Endodermal cell (in vitro differentiated cells): ENCODE measurements around the gene AP1S1. TPM values are rescaled to one million over a fixed set of nuclear protein-coding genes. Genes with fewer than 3 reads are reported as not detected.

Experiments
- DNase-seq: peaks from one replicate; pipeline ENCODE4 v3.0.0-alpha.2; 2017
- H3K27ac ChIP-seq: 2 replicates; pipeline ENCODE4 v1.5.1; 2013; ENCODE audit warnings: mild to moderate bottlenecking, low read depth, low read length, moderate library complexity
- H3K27me3 ChIP-seq: 2 replicates; pipeline ENCODE4 v1.6.1; 2013; ENCODE audit warnings: mild to moderate bottlenecking, low read length, moderate library complexity; ENCODE audit not compliant: insufficient read depth, control insufficient read depth, poor library complexity, severe bottlenecking
- H3K36me3 ChIP-seq: 2 replicates; pipeline ENCODE4 v1.7.0; 2013; ENCODE audit warnings: mild to moderate bottlenecking, low read length, moderate library complexity; ENCODE audit not compliant: control insufficient read depth, insufficient read depth
- H3K4me1 ChIP-seq: one replicate; pipeline ENCODE4 v1.7.0; 2013; ENCODE audit warnings: low read length; ENCODE audit not compliant: control insufficient read depth, insufficient read depth
- H3K4me3 ChIP-seq: 2 replicates; pipeline ENCODE4 v1.5.1; 2013; ENCODE audit warnings: mild to moderate bottlenecking, low read length, moderate library complexity
- H3K9ac ChIP-seq: 2 replicates; pipeline ENCODE4 v1.6.1; 2013; ENCODE audit warnings: mild to moderate bottlenecking, low read length, moderate library complexity; ENCODE audit not compliant: poor library complexity, severe bottlenecking; ENCODE audit errors: extremely low read depth
- H3K9me3 ChIP-seq: 2 replicates; pipeline ENCODE4 v1.6.1; 2013; ENCODE audit warnings: mild to moderate bottlenecking, low read length, moderate library complexity; ENCODE audit not compliant: control insufficient read depth
- H3K27ac Mint-ChIP-seq: 2 replicates; pipeline ENCODE4 v1.8.0; 2020; ENCODE audit warnings: mixed read lengths
- H3K27me3 Mint-ChIP-seq: 2 replicates; pipeline ENCODE4 v1.8.0; 2021; ENCODE audit warnings: mild to moderate bottlenecking, mixed read lengths; ENCODE audit not compliant: insufficient read depth
- H3K36me3 Mint-ChIP-seq: 2 replicates; pipeline ENCODE4 v1.8.0; 2020; ENCODE audit warnings: low read depth, mixed read lengths
- H3K4me1 Mint-ChIP-seq: 2 replicates; pipeline ENCODE4 v1.8.0; 2020; ENCODE audit warnings: mixed read lengths
- H3K4me3 Mint-ChIP-seq: 2 replicates; pipeline ENCODE4 v1.8.0; 2020; ENCODE audit warnings: mild to moderate bottlenecking, moderate library complexity, mixed read lengths
- H3K9me3 Mint-ChIP-seq: 2 replicates; pipeline ENCODE4 v1.8.0; 2020; ENCODE audit warnings: mild to moderate bottlenecking, mixed read lengths
- WGBS, 2 experiments: methylation state at CpG; one replicate each; pipeline versions ENCODE4 v1.1.5 to v1.1.7; 2013; ENCODE audit warnings: missing lambda C conversion rate in 2 of 2, mixed read lengths in 1 of 2; ENCODE audit not compliant: insufficient coverage in 1 of 2, insufficient read length in 1 of 2; 5-methylcytosine and 5-hydroxymethylcytosine counted together
- total RNA-seq, 2 donors: library from RNA; stranded (reverse); fragmentation: NEBNext Ultra II Directional in 1 of 2; extraction: Animal tissue kit (Norgen Biotek cat#: 25700) in 1 of 2; gene quantifications; 2 replicates in 1 of 2; 3 replicates in 1 of 2; pipeline ENCODE4 v1.2.1, GENCODE V29; 2021
- TF ChIP-seq, protein P1 (sequence below): fragments of 200-600 bp; sonication (generic); conservative IDR thresholded peaks from 2 replicates; pipeline ENCODE4 v1.5.0; 2021; ENCODE audit warnings: antibody characterized with exemption, mild to moderate bottlenecking

Gene AP1S1
- total RNA-seq, 2 donors from 2014 or later: 43.8 to 50.2 TPM

DNA sequence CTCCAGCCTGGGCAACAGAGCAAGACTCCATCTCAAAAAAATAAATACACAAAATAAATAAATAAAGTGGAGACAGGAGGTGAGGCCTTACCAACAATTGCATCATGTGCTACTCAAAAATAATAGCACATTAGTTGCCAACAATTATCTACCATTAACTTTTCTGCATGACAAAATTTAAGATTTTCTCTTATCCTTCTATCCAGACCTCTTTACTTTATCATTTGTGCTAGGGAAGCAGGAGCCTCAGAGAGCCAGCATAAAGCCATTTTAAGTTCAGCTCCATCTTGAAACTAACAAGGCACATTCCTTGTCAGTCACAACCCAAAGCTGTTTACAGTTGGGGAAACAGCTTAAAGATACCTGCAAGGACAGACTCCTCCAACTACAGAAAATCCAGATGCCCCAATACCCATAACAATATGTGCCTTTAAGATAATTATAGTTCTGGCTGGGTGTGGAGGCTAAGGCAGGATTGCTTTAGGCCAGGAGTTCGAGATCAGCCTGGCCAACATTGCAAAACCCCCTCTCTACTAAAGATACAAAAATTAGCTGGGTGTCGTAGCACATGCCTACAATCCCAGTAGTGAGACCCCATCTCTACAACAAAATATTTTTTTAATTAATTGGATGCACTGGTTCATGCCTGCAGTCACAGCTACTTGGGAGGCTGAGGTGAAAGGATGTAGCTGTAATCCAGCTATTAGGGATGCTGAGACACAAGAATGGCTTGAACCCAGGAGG is 2.2 kb upstream of the AP1S1 start:
- DNase-seq: no peak
- H3K27me3 ChIP-seq: no peaks in the 10 kb centered on the region
- H3K4me1 Mint-ChIP-seq: peaks cover 7% of the 10 kb centered on the region

DNA sequence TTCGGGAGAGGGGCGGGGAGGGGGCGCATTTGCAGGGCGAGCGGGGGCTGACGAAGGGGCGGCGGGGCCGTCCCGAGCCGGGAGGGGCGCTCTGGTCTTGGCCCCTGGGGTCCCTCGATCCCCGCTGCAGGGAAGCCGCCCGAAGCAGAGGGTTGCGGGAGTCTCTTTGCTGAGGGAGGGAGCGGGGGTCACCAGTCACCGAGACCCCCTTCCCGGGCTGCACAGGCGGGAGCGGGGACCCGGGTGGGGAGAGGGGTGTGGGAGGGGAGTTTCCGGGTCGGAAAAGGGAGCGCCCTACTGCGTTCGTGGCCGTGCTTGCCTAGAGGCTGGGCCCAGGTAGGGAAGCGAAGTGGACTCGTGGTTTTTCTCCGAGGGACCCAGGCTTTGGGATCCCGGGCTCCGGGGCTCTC is 422 bp downstream of the AP1S1 start:
- WGBS, 2 experiments: 0 to 1% methylated on average over 2 to 32 of the region's 34 CpGs

More for the DNA sequence above, 2.2 kb upstream of the AP1S1 start:
- no peak overlapping the region for H3K4me3 ChIP-seq
- Mint-ChIP-seq H3K27me3 (peaks cover 17% of the 10 kb centered on the region), H3K9me3 (peaks cover 3% of the 10 kb centered on the region), H3K36me3 (peaks cover under 1% of the 10 kb centered on the region), H3K4me3 (no peak overlapping the region), H3K27ac (no peak overlapping the region)
- TF ChIP-seq, protein P1, sequence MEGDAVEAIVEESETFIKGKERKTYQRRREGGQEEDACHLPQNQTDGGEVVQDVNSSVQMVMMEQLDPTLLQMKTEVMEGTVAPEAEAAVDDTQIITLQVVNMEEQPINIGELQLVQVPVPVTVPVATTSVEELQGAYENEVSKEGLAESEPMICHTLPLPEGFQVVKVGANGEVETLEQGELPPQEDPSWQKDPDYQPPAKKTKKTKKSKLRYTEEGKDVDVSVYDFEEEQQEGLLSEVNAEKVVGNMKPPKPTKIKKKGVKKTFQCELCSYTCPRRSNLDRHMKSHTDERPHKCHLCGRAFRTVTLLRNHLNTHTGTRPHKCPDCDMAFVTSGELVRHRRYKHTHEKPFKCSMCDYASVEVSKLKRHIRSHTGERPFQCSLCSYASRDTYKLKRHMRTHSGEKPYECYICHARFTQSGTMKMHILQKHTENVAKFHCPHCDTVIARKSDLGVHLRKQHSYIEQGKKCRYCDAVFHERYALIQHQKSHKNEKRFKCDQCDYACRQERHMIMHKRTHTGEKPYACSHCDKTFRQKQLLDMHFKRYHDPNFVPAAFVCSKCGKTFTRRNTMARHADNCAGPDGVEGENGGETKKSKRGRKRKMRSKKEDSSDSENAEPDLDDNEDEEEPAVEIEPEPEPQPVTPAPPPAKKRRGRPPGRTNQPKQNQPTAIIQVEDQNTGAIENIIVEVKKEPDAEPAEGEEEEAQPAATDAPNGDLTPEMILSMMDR: no peak
- no peaks in the 10 kb centered on the region for H3K9me3 ChIP-seq
- WGBS, 2 experiments: 95% methylated on average over 2 of the region's 2 CpGs; no CpG with 5 or more reads in 1 of the 2 experiments
- no peaks in the 10 kb centered on the region for H3K4me1 ChIP-seq
- H3K36me3 ChIP-seq: no peaks in the 10 kb centered on the region
- no peak overlapping the region for H3K9ac ChIP-seq
- no peak overlapping the region for H3K27ac ChIP-seq

DNA sequence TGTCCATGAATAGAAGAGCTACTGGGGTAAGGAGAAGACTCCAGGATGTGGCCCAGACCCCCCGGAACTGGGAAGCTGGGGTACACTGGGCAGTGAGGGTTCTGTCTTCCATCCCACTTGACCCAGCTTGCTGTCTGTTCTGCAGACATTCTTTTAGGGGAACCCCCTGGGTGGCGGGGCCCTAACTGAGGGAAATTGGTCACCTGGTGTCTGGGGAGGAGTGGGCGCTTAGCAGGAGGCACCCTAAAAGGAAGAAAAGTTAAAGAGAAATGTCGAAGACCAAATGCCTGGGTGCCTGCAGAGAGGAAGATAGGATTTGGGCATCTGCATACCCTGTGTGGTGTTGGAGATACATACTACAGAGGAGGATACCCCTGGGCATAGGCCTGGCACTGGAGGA is 1.0 kb downstream of the AP1S1 start:
- H3K36me3 ChIP-seq: peaks cover 8% of the 10 kb centered on the region
- no peak overlapping the region for H3K27ac Mint-ChIP-seq
- H3K9me3 Mint-ChIP-seq: peaks cover 3% of the 10 kb centered on the region
- H3K27me3 ChIP-seq: no peaks in the 10 kb centered on the region
- no peaks in the 10 kb centered on the region for H3K4me1 ChIP-seq
- peaks cover 7% of the 10 kb centered on the region for H3K4me1 Mint-ChIP-seq
- peaks cover 17% of the 10 kb centered on the region for H3K27me3 Mint-ChIP-seq
- 43 to 73% methylated on average over 1 to 4 of the region's 4 CpGs for WGBS, 2 experiments
- H3K9me3 ChIP-seq: no peaks in the 10 kb centered on the region
- TF ChIP-seq, protein P1: no peak
- H3K27ac ChIP-seq: no peak overlapping the region
- H3K4me3 Mint-ChIP-seq: peak overlapping the region; percentile 71
- H3K36me3 Mint-ChIP-seq: peaks cover 16% of the 10 kb centered on the region
- peak; percentile 52 for DNase-seq
- peak overlapping the region; percentile 84 for H3K4me3 ChIP-seq
- H3K9ac ChIP-seq: peak overlapping the region; percentile 32

More for the DNA sequence above, 422 bp downstream of the AP1S1 start:
- Histone ChIP-seq H3K9ac (peak overlapping the region; percentile 32), H3K27ac (no peak overlapping the region), H3K27me3 (no peaks in the 10 kb centered on the region), H3K36me3 (peaks cover 8% of the 10 kb centered on the region), H3K4me1 (no peaks in the 10 kb centered on the region), H3K4me3 (peak overlapping the region; percentile 84), H3K9me3 (no peaks in the 10 kb centered on the region)
- peaks cover 3% of the 10 kb centered on the region for H3K9me3 Mint-ChIP-seq
- H3K27ac Mint-ChIP-seq: no peak overlapping the region
- H3K4me1 Mint-ChIP-seq: peaks cover 7% of the 10 kb centered on the region
- peaks cover 16% of the 10 kb centered on the region for H3K27me3 Mint-ChIP-seq
- TF ChIP-seq, protein P1: no peak
- H3K4me3 Mint-ChIP-seq: peak overlapping the region; percentile 71
- no peak for DNase-seq
- H3K36me3 Mint-ChIP-seq: peaks cover 10% of the 10 kb centered on the region
